ENCODE measurements around the gene CFAP45. TPM values are rescaled to one million over a fixed set of nuclear protein-coding genes. Genes with fewer than 3 reads are reported as not detected.
A peak's percentile ranks its signal among the peaks of the same experiment; 100 is the strongest.

Gene CFAP45
- polyA plus RNA-seq, 2 of the 4 experiments (the other 2 are of a cell fraction) = 0.67 to 0.89 TPM

DNA sequence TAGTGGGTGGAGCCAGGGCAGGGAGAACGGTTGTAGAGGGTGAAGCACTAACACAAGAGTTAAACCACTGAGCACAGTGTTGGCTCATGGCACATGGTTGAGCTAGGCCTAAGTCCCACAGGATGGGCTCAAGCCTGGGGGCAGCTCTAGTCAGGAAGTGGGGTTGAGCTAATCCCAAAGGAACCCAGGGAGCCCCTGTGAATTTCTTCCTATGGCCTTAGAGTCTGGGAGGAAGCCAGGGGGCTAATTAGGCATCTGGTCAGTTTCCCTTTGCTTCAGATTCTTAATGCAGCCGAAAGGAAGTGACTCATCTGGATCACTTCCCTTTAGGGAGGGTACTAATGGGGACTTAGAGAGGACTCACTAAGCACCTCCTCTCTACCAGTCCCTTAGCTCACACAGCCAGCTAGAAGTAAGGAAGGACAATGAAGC, 10.1 kb downstream of the CFAP45 start:
- no peak for FAIRE-seq
- CTCF ChIA-PET = interaction anchor here (1.1 to 14.9 kb wide), 20 partner anchors 9 to 757 kb away, joined by 3 to 565 read pairs (median 50); partner anchors contain the start of genes DUSP23, FCRL6 and TAGLN2
- no peaks in the 10 kb centered on the region for H3K9me3 ChIP-seq
- POLR2A ChIA-PET = interaction anchor here (2.0 kb wide), 1 partner anchor 91 kb away, joined by 12 read pairs; no protein-coding TSS in a partner anchor
- H3K4me3 ChIP-seq = no peak overlapping the region
- DNase-seq (ENCODE audit: low read depth in 1 of 2, low spot score in 1 of 2) = peak in 1 of 2 experiments; percentile 29
- peak overlapping the region; percentile 24 to 64; a peak in 5 of 6 replicates for H3K27ac ChIP-seq
- 52% methylated on average over 2 of the region's 2 CpGs for WGBS (ENCODE audit: missing lambda C conversion rate)
- H3K4me1 ChIP-seq = peaks cover 11% of the 10 kb centered on the region; the same call in 2 of the 3 replicates
- H3K4me2 ChIP-seq = no peak overlapping the region; the same call in 2 of the 3 replicates
- 0 out of 6 replicates have a peak, but pooled peaks of 1 of the 2 experiments have one; percentile 9 for ATAC-seq
- TF ChIP-seq, protein P1, sequence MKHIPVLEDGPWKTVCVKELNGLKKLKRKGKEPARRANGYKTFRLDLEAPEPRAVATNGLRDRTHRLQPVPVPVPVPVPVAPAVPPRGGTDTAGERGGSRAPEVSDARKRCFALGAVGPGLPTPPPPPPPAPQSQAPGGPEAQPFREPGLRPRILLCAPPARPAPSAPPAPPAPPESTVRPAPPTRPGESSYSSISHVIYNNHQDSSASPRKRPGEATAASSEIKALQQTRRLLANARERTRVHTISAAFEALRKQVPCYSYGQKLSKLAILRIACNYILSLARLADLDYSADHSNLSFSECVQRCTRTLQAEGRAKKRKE (CRISPR knock-in tag; IDR thresholded peaks at IDR 0.05; ENCODE audit: low read depth) = no peak
- TF ChIP-seq HOXB13 (CRISPR knock-in tag; IDR thresholded peaks at IDR 0.05; ENCODE audit: low read depth) (no peak), HOXA7 (CRISPR knock-in tag; IDR thresholded peaks at IDR 0.05) (no peak), HEYL (CRISPR knock-in tag; IDR thresholded peaks at IDR 0.05) (no peak), FOXS1 (CRISPR knock-in tag; IDR thresholded peaks at IDR 0.05) (no peak), RAD21 (conservative IDR thresholded peaks at IDR 0.05 in 1 of 2, IDR thresholded peaks at IDR 0.05 in 1 of 2) (no peak), SREBF2 (IDR thresholded peaks at IDR 0.05) (no peak), JUNB (IDR thresholded peaks at IDR 0.05) (no peak), EP300 (IDR thresholded peaks at IDR 0.05) (no peak)

DNA sequence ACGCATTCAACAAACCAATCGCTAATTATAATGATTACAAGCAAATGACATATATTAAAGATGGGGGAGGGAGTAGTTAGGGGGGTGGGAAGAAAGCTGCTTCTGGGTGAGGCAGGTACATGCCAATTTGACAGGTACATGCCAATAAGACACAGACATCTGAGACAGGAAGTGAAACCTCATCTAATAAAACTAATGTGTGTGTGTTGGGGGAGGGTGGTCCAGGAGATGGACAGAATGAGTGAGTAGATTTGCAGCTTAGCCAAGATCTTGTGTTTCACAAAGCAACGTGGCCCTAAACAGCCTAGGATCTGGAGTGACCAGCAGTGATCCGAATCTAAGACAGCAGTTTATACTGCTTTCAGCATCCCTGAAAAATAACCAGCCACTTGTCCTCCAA, 10.8 kb downstream of the CFAP45 start:
- ChIA-PET CTCF (interaction anchor here (1.0 to 14.9 kb wide), 16 partner anchors 9 to 756 kb away, joined by 3 to 565 read pairs (median 54); partner anchors contain the start of genes DUSP23, FCRL6 and IGSF9), POLR2A (interaction anchor here (2.0 kb wide), 1 partner anchor 90 kb away, joined by 12 read pairs; no protein-coding TSS in a partner anchor)
- Histone ChIP-seq H3K27ac (peak overlapping the region; percentile 24 to 64; a peak in 3 of 6 replicates), H3K4me1 (peaks cover 11% of the 10 kb centered on the region; the same call in 2 of the 3 replicates), H3K4me2 (no peak overlapping the region), H3K9me3 (no peaks in the 10 kb centered on the region), H3K4me3 (no peak overlapping the region)
- 92% methylated on average over 4 of the region's 4 CpGs for WGBS (ENCODE audit: missing lambda C conversion rate)
- TF ChIP-seq NPAS2 (CRISPR knock-in tag; IDR thresholded peaks at IDR 0.05; ENCODE audit: borderline replicate concordance) (no peak), MYC (IDR thresholded peaks at IDR 0.05; ENCODE audit: borderline replicate concordance, low read length) (no peak), JUNB (IDR thresholded peaks at IDR 0.05) (no peak)
- FAIRE-seq = no peak
- no peak for ATAC-seq
- DNase-seq (ENCODE audit: low read depth in 1 of 2, low spot score in 1 of 2) = no peak

DNA sequence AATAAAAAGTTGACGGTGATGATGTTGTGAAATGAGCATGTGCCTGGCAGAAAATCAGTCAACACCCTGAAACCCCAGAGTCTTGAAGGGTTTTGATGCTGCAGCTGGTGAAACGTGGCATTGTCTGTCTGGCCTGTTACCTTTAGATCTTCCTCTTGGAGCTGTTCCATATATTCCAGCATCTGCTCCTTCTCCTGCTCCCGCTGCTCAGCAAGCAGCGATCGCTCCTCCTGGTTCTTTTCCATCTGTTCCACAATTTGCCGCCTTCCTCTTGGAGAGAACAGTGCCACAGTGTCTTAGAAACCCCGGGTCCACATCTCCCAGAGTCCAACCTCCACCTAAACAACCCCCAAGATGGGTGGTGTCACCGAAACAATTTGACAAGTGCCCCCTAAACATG, 15.7 kb downstream of the CFAP45 start:
- CTCF ChIA-PET = interaction anchor here (1.4 to 14.9 kb wide), 2 partner anchors 8 to 85 kb away, joined by 4 to 565 read pairs; partner anchors contain the start of gene FCRL6
- WGBS (ENCODE audit: missing lambda C conversion rate) = 82% methylated on average over 8 of the region's 8 CpGs

More for the DNA sequence above, 15.7 kb downstream of the CFAP45 start:
- H3K9me3 ChIP-seq = no peaks in the 10 kb centered on the region
- ATAC-seq (no peak), DNase-seq (ENCODE audit: low read depth in 1 of 2, low spot score in 1 of 2) (no peak), FAIRE-seq (no peak)
- POLR2A ChIA-PET = no interaction called here
- H3K27ac ChIP-seq = no peak overlapping the region
- no peak overlapping the region for H3K4me3 ChIP-seq
- no peak overlapping the region for H3K4me2 ChIP-seq
- peaks cover 40% of the 10 kb centered on the region for H3K4me1 ChIP-seq
- TF ChIP-seq EHMT2 (IDR thresholded peaks at IDR 0.05; ENCODE audit: low read depth) (no peak), RAD21 (conservative IDR thresholded peaks at IDR 0.05 in 1 of 2, IDR thresholded peaks at IDR 0.05 in 1 of 2) (no peak), MYC (IDR thresholded peaks at IDR 0.05; ENCODE audit: borderline replicate concordance, low read length) (no peak), ZNF302 (CRISPR knock-in tag; IDR thresholded peaks at IDR 0.05) (no peak), TP53 (CRISPR knock-in tag; IDR thresholded peaks at IDR 0.05) (no peak), FOSL2 (IDR thresholded peaks at IDR 0.05) (no peak), FOSL2 (CRISPR knock-in tag; IDR thresholded peaks at IDR 0.05) (no peak), RNF2 (IDR thresholded peaks at IDR 0.05; ENCODE audit: borderline replicate concordance, low read depth) (no peak), GATA3 (IDR thresholded peaks at IDR 0.05; ENCODE audit: borderline replicate concordance) (no peak), JUN (IDR thresholded peaks at IDR 0.05) (no peak), FOSB (CRISPR knock-in tag; IDR thresholded peaks at IDR 0.05) (no peak), ZC3H11A (IDR thresholded peaks at IDR 0.05) (no peak), NR3C1 (IDR thresholded peaks at IDR 0.05) (no peak), POLR2AphosphoS2 (conservative IDR thresholded peaks at IDR 0.05; ENCODE audit: low read length) (no peak), CEBPB (IDR thresholded peaks at IDR 0.05) (no peak), HOXA7 (CRISPR knock-in tag; IDR thresholded peaks at IDR 0.05) (no peak), ZFP36 (IDR thresholded peaks at IDR 0.05; ENCODE audit: borderline replicate concordance, partially characterized antibody) (no peak)
- TF ChIP-seq, protein P2, sequence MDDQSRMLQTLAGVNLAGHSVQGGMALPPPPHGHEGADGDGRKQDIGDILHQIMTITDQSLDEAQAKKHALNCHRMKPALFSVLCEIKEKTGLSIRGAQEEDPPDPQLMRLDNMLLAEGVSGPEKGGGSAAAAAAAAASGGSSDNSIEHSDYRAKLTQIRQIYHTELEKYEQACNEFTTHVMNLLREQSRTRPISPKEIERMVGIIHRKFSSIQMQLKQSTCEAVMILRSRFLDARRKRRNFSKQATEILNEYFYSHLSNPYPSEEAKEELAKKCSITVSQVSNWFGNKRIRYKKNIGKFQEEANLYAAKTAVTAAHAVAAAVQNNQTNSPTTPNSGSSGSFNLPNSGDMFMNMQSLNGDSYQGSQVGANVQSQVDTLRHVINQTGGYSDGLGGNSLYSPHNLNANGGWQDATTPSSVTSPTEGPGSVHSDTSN (IDR thresholded peaks at IDR 0.05) = no peak
- TF ChIP-seq, protein P3, sequence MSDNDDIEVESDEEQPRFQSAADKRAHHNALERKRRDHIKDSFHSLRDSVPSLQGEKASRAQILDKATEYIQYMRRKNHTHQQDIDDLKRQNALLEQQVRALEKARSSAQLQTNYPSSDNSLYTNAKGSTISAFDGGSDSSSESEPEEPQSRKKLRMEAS (IDR thresholded peaks at IDR 0.05) = no peak
- TF ChIP-seq, protein P1 (CRISPR knock-in tag; IDR thresholded peaks at IDR 0.05; ENCODE audit: low read depth) = no peak
- TF ChIP-seq, protein P4, sequence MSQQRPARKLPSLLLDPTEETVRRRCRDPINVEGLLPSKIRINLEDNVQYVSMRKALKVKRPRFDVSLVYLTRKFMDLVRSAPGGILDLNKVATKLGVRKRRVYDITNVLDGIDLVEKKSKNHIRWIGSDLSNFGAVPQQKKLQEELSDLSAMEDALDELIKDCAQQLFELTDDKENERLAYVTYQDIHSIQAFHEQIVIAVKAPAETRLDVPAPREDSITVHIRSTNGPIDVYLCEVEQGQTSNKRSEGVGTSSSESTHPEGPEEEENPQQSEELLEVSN (IDR thresholded peaks at IDR 0.05; ENCODE audit: borderline replicate concordance, low read depth) = no peak
